Gastrocnemius medialis (tissue), 4 donors: ENCODE results near the gene CRTC3. TPM values are rescaled to one million over a fixed set of nuclear protein-coding genes. Genes with fewer than 3 reads are reported as not detected.

ENCODE experiments used
- ATAC-seq, 2 donors: fragments of 150-250 bp; one replicate each; pipeline ENCODE4 v1.9.1; 2016
- DNase-seq, 2 donors: peaks; one replicate each; pipeline ENCODE4 v3.0.0-alpha.2; 2019
- H3K27ac ChIP-seq, 4 donors: fragments of 200-600 bp; sonication (generic); 1 replicate in 1 of 4; 2 replicates in 3 of 4; pipeline ENCODE4 v1.5.1; 2016 to 2018; ENCODE audit warnings: mild to moderate bottlenecking in 2 of 4, moderate library complexity in 1 of 4
- H3K27me3 ChIP-seq, 3 donors: fragments of 200-600 bp; sonication (generic) in 2 of 3; 1 replicate in 1 of 3; 2 replicates in 2 of 3; pipeline versions ENCODE4 v1.5.1 to v1.6.0; 2016 to 2019; ENCODE audit warnings: mild to moderate bottlenecking in 1 of 3, moderate library complexity in 1 of 3
- H3K36me3 ChIP-seq, 2 donors: fragments of 200-600 bp; sonication (generic) in 1 of 2; one replicate each; pipeline ENCODE4 v1.5.1; 2017 to 2018
- H3K4me1 ChIP-seq, 2 donors: fragments of 200-600 bp; sonication (generic) in 1 of 2; one replicate each; pipeline ENCODE4 v1.5.1; 2016 to 2017; ENCODE audit warnings: mild to moderate bottlenecking in 2 of 2
- H3K4me3 ChIP-seq, 4 donors: fragments of 200-600 bp; sonication (generic) in 3 of 4; 1 replicate in 1 of 4; 2 replicates in 3 of 4; pipeline ENCODE4 v1.5.1; 2016 to 2019; ENCODE audit warnings: mild to moderate bottlenecking in 2 of 4
- H3K9me3 ChIP-seq, 3 donors: fragments of 200-600 bp; sonication (generic) in 2 of 3; 1 replicate in 1 of 3; 2 replicates in 2 of 3; pipeline ENCODE4 v1.5.1; 2016 to 2019
- CTCF ChIP-seq, 5 experiments: fragments of 450-650 bp in 3 of 5; fragments of 200-600 bp in 2 of 5; sonication (generic) in 2 of 5; IDR thresholded peaks in 4 of 5; conservative IDR thresholded peaks in 1 of 5; 1 replicate in 4 of 5; 2 replicates in 1 of 5; pipeline ENCODE4 v1.5.1; 2016 to 2019; ENCODE audit warnings: antibody characterized with exemption in 5 of 5, mild to moderate bottlenecking in 3 of 5, moderate library complexity in 3 of 5
- POLR2A ChIP-seq, 2 donors: fragments of 450-650 bp; IDR thresholded peaks; one replicate each; pipeline ENCODE4 v1.6.1; 2017; ENCODE audit warnings: antibody characterized with exemption in 2 of 2, mild to moderate bottlenecking in 2 of 2, moderate library complexity in 2 of 2
- in situ Hi-C, 4 donors: fragments of 200-750 bp; cut with MboI; loops; one replicate each; pipeline versions ENCODE4 v1.15.0 to v1.8.0; 2017; ENCODE audit warnings: low sequenced_read_pairs in 4 of 4
- intact Hi-C: fragments of 100-400 bp; cut with DNase I; formaldehyde crosslinking; loops from one replicate; pipeline ENCODE4 v1.15.1; 2023; ENCODE audit warnings: low total_unique reads
- total RNA-seq, 4 donors: library from RNA; depleted of rRNA; stranded (reverse); fragments of >200 nt; gene quantifications; one replicate each; pipeline versions ENCODE4 v1.1.0 to v1.2.3, GENCODE V29; 2016

Gene CRTC3
- total RNA-seq, 4 donors from 2014 or later: 20.7 to 41.4 (median 30.5) TPM

DNA sequence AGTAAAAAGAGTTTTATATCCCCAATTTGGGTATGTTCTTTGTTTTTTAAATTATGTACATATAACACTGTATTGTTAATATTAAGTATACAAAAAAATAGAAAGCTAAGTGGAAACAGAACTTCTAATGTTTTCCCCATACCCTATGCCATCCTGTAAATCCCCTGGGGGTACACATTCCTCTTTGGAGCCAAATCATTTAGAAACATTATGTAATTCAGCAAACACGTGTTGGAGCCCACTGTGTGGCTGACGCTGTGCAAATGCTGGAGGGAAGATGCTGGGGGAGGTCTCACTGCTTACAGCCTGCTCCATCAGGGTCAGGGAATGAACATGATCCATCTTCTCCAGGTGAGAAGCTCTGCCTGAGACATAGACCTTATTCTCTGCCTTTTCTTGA lies 52.8 kb downstream of the CRTC3 start:
- no peaks in the 10 kb centered on the region for H3K9me3 ChIP-seq
- H3K4me3 ChIP-seq: no peak overlapping the region
- H3K4me1 ChIP-seq: peaks cover 42 to 52% of the 10 kb centered on the region in 2 donors
- TF ChIP-seq POLR2A (IDR thresholded peaks at IDR 0.05) (no peak), CTCF (IDR thresholded peaks at IDR 0.05 in 4 of 5, conservative IDR thresholded peaks at IDR 0.05 in 1 of 5) (no peak)
- DNase-seq: no peak
- no peaks in the 10 kb centered on the region for H3K27me3 ChIP-seq
- ATAC-seq: no peak
- H3K27ac ChIP-seq: peak overlapping the region in 3 of 4 donors; percentile 27 to 69 (median 56)
- intact Hi-C loops: no loop called here
- no peaks in the 10 kb centered on the region for H3K36me3 ChIP-seq
- in situ Hi-C loops: no loop called here

GRCh38 chr15:90583471-90584252 lies 53.9 kb downstream of the CRTC3 start:
- no peaks in the 10 kb centered on the region for H3K27me3 ChIP-seq
- peak overlapping the region in 3 of 4 donors; percentile 14 to 60 (median 56) for H3K27ac ChIP-seq
- no peak overlapping the region for H3K4me3 ChIP-seq
- in situ Hi-C loops (no loop called here), intact Hi-C loops (no loop called here)
- DNase-seq: no peak
- peaks cover 42 to 52% of the 10 kb centered on the region in 2 donors for H3K4me1 ChIP-seq
- ATAC-seq: no peak
- no peaks in the 10 kb centered on the region for H3K36me3 ChIP-seq
- TF ChIP-seq CTCF (IDR thresholded peaks at IDR 0.05 in 4 of 5, conservative IDR thresholded peaks at IDR 0.05 in 1 of 5) (no peak), POLR2A (IDR thresholded peaks at IDR 0.05) (no peak)
- no peaks in the 10 kb centered on the region for H3K9me3 ChIP-seq

GRCh38 chr15:90584841-90585240 lies 55.1 kb downstream of the CRTC3 start:
- Histone ChIP-seq H3K4me1 (peaks cover 53% of the 10 kb centered on the region in 2 donors), H3K4me3 (no peak overlapping the region), H3K27ac (peak overlapping the region in 1 of 4 donors; percentile 83), H3K27me3 (no peaks in the 10 kb centered on the region), H3K9me3 (no peaks in the 10 kb centered on the region), H3K36me3 (no peaks in the 10 kb centered on the region)
- ATAC-seq (no peak), DNase-seq (no peak)
- intact Hi-C loops: no loop called here
- in situ Hi-C loops: no loop called here
- TF ChIP-seq CTCF (IDR thresholded peaks at IDR 0.05 in 4 of 5, conservative IDR thresholded peaks at IDR 0.05 in 1 of 5): no peak
- TF ChIP-seq POLR2A (IDR thresholded peaks at IDR 0.05): no peak

DNA sequence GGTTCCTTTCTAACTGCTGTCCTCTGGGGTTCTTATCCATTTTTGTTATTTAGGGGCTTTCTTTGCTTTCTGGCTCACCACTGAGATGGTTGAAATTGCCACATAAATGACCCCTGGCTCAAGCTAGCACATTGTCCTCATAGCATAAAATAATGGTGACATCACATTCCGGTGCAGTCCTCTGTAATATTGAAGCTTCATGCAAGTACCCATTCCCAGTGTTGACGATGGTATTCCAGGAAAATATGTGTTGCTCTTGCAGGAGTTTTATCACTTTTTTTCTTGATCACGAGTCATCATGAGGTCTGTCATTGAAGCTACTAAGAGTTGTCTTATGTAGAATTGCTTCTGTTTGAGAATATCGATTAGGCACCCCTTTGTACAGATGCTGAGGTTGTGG lies 56.1 kb downstream of the CRTC3 start:
- Histone ChIP-seq H3K4me3 (no peak overlapping the region), H3K36me3 (no peaks in the 10 kb centered on the region), H3K27me3 (no peaks in the 10 kb centered on the region), H3K27ac (peak overlapping the region in 1 of 4 donors; percentile 83), H3K4me1 (peaks cover 53 to 54% of the 10 kb centered on the region in 2 donors), H3K9me3 (no peaks in the 10 kb centered on the region)
- no peak for ATAC-seq
- DNase-seq: no peak
- in situ Hi-C loops (no loop called here), intact Hi-C loops (no loop called here)
- no peak for TF ChIP-seq CTCF (IDR thresholded peaks at IDR 0.05 in 4 of 5, conservative IDR thresholded peaks at IDR 0.05 in 1 of 5)
- no peak for TF ChIP-seq POLR2A (IDR thresholded peaks at IDR 0.05)
